ENCODE results near the gene TOR4A.
"Not testable (repeated sequence)": the region's sequence is repeated elsewhere in the genome, so short reads cannot be mapped to it uniquely, and the experiment has no call there.

TOR4A gene

GRCh38 chr9:137242269-137243203 lies 35.0 kb upstream of the TOR4A start:
- ChIA-PET POLR2A (ENCODE audit: low non-redundant PET) (interaction anchor here (0.6 to 1.6 kb wide), 6 partner anchors 11 to 66 kb away, joined by 3 to 9 read pairs (median 4); partner anchors contain the start of genes ANAPC2, NELFB, SSNA1 and TOR4A), CTCF (interaction anchor here (0.7 to 2.1 kb wide), 4 partner anchors 11 to 841 kb away, joined by 3 to 10 read pairs (median 3); no protein-coding TSS in a partner anchor)
- H3K27ac ChIP-seq: peak overlapping the region; percentile 100
- no peak for DNase-seq (ENCODE audit: low spot score)
- no peak for TF ChIP-seq CTCF (conservative IDR thresholded peaks at IDR 0.05; ENCODE audit: low read depth)

DNA sequence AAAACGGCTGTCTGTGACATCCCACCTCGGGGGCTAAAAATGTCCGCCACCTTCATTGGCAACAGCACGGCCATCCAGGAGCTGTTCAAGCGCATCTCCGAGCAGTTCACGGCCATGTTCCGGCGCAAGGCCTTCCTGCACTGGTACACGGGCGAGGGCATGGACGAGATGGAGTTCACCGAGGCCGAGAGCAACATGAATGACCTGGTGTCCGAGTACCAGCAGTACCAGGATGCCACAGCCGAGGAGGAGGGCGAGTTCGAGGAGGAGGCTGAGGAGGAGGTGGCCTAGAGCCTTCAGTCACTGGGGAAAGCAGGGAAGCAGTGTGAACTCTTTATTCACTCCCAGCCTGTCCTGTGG lies 34.3 kb upstream of the TOR4A start:
- H3K27ac ChIP-seq: peak overlapping the region; percentile 100
- not testable (repeated sequence) for DNase-seq (ENCODE audit: low spot score)
- CTCF ChIA-PET: interaction anchor here (0.7 to 2.1 kb wide), 2 partner anchors 10 to 842 kb away, joined by 3 to 10 read pairs; no protein-coding TSS in a partner anchor
- POLR2A ChIA-PET (ENCODE audit: low non-redundant PET): interaction anchor here (1.3 to 1.6 kb wide), 3 partner anchors 11 to 67 kb away, joined by 4 to 9 read pairs (median 5); partner anchors contain the start of genes ANAPC2, NELFB and SSNA1

- TF ChIP-seq CTCF (conservative IDR thresholded peaks at IDR 0.05; ENCODE audit: low read depth): no peak
- peak overlapping the region; percentile 100 for H3K27ac ChIP-seq
- CTCF ChIA-PET: interaction anchor here (0.7 to 2.1 kb wide), 3 partner anchors 9 to 842 kb away, joined by 3 to 10 read pairs (median 4); no protein-coding TSS in a partner anchor
- DNase-seq (ENCODE audit: low spot score): peak; percentile 49
- POLR2A ChIA-PET (ENCODE audit: low non-redundant PET): interaction anchor here (1.3 to 1.7 kb wide), 3 partner anchors 9 to 67 kb away, joined by 4 to 8 read pairs (median 7); no protein-coding TSS in a partner anchor
Observed at GRCh38 chr9:137243626-137244485, 33.7 kb upstream of the TOR4A start.

GRCh38 chr9:137244486-137245449 lies 32.8 kb upstream of the TOR4A start:
- ChIA-PET CTCF (interaction anchor here (0.6 to 1.0 kb wide), 3 partner anchors 8 to 389 kb away, joined by 4 to 6 read pairs (median 4); no protein-coding TSS in a partner anchor), POLR2A (ENCODE audit: low non-redundant PET) (interaction anchor here (1.3 to 1.7 kb wide), 2 partner anchors 8 to 9 kb away, joined by 7 to 8 read pairs; no protein-coding TSS in a partner anchor)
- no peak for DNase-seq (ENCODE audit: low spot score)
- no peak; the same call in 1 of the 2 replicates for TF ChIP-seq CTCF (conservative IDR thresholded peaks at IDR 0.05; ENCODE audit: low read depth)
- H3K27ac ChIP-seq: peak overlapping the region; percentile 100

- POLR2A ChIA-PET (ENCODE audit: low non-redundant PET): no interaction called here
- no peak for DNase-seq (ENCODE audit: low spot score)
- CTCF ChIA-PET: interaction anchor here (0.6 to 1.0 kb wide), 2 partner anchors 9 to 390 kb away, joined by 4 to 6 read pairs; no protein-coding TSS in a partner anchor
- peak overlapping the region; percentile 100 for H3K27ac ChIP-seq
- no peak for TF ChIP-seq CTCF (conservative IDR thresholded peaks at IDR 0.05; ENCODE audit: low read depth)
Observed at GRCh38 chr9:137245450-137246421, 31.8 kb upstream of the TOR4A start.

Measured in RWPE1 (cell line).